Liver (tissue), 9 donors: ENCODE measurements around the gene CRB1. TPM values are rescaled to one million over a fixed set of nuclear protein-coding genes. Genes with fewer than 3 reads are reported as not detected.

ENCODE experiments used
- DNase-seq: peaks from one replicate; pipeline ENCODE4 v3.0.0-alpha.2; 2017; ENCODE audit warnings: low spot score
- H3K27ac ChIP-seq, 2 donors: one replicate each; pipeline ENCODE4 v1.7.0; 2013; ENCODE audit warnings: inconsistent platforms in 2 of 2, low read length in 2 of 2, control low read depth in 1 of 2, low read depth in 1 of 2, mild to moderate bottlenecking in 1 of 2
- H3K27me3 ChIP-seq, 4 donors: one replicate each; pipeline versions ENCODE4 v1.6.1 to v1.7.0; 2013; ENCODE audit warnings: low read length in 3 of 4, inconsistent platforms in 1 of 4, mild to moderate bottlenecking in 1 of 4, moderate library complexity in 1 of 4; ENCODE audit not compliant: control insufficient read depth in 4 of 4, insufficient read depth in 4 of 4
- H3K36me3 ChIP-seq, 4 donors: one replicate each; pipeline versions ENCODE4 v1.6.1 to v1.7.0; 2013; ENCODE audit warnings: low read length in 3 of 4, mild to moderate bottlenecking in 3 of 4, low read depth in 1 of 4, moderate library complexity in 1 of 4; ENCODE audit not compliant: control insufficient read depth in 4 of 4, insufficient read depth in 3 of 4
- H3K4me1 ChIP-seq, 4 donors: one replicate each; pipeline versions ENCODE4 v1.6.1 to v1.7.0; 2013; ENCODE audit warnings: low read length in 3 of 4, mild to moderate bottlenecking in 3 of 4, moderate library complexity in 1 of 4; ENCODE audit not compliant: control insufficient read depth in 4 of 4, insufficient read depth in 4 of 4
- H3K4me3 ChIP-seq, 3 donors: one replicate each; pipeline versions ENCODE4 v1.6.1 to v1.7.0; 2013; ENCODE audit warnings: low read length in 3 of 3, control low read depth in 1 of 3, low read depth in 1 of 3, mild to moderate bottlenecking in 1 of 3
- H3K9ac ChIP-seq, 2 donors: one replicate each; pipeline ENCODE4 v1.7.0; 2013; ENCODE audit warnings: low read length in 2 of 2, mild to moderate bottlenecking in 2 of 2, moderate library complexity in 2 of 2, control low read depth in 1 of 2, low read depth in 1 of 2
- H3K9me3 ChIP-seq, 4 donors: one replicate each; pipeline versions ENCODE4 v1.6.1 to v1.7.0; 2013; ENCODE audit warnings: low read length in 3 of 4; ENCODE audit not compliant: control insufficient read depth in 4 of 4
- ATF3 ChIP-seq: IDR thresholded peaks from 2 replicates; pipeline ENCODE4 v1.6.1; 2016; ENCODE audit warnings: antibody characterized with exemption
- CTCF ChIP-seq: fragments of 150-350 bp; IDR thresholded peaks from 2 replicates; pipeline ENCODE4 v1.5.1; 2017; ENCODE audit warnings: improper control_type of control experiment, low read depth, low read length; ENCODE audit not compliant: missing input control
- EGR1 ChIP-seq, 2 donors: IDR thresholded peaks; 2 replicates each; pipeline ENCODE4 v1.6.1; 2016 to 2018; ENCODE audit warnings: antibody characterized with exemption in 2 of 2, low read depth in 2 of 2
- FOXA2 ChIP-seq: IDR thresholded peaks from 2 replicates; pipeline ENCODE4 v1.6.1; 2016; ENCODE audit warnings: antibody characterized with exemption
- GABPA ChIP-seq, 2 donors: IDR thresholded peaks in 1 of 2; conservative IDR thresholded peaks in 1 of 2; 2 replicates each; pipeline ENCODE4 v1.6.1; 2016; ENCODE audit warnings: antibody characterized with exemption in 2 of 2, mild to moderate bottlenecking in 1 of 2, moderate library complexity in 1 of 2
- HNF4A ChIP-seq, 2 donors: conservative IDR thresholded peaks; 2 replicates each; pipeline ENCODE4 v1.6.1; 2016; ENCODE audit warnings: antibody characterized with exemption in 2 of 2, mild to moderate bottlenecking in 2 of 2
- HNF4G ChIP-seq: IDR thresholded peaks from 2 replicates; pipeline ENCODE4 v1.6.1; 2016; ENCODE audit warnings: antibody characterized with exemption
- JUND ChIP-seq, 2 donors: IDR thresholded peaks; 2 replicates each; pipeline ENCODE4 v1.6.1; 2016; ENCODE audit warnings: antibody characterized with exemption in 2 of 2
- MAX ChIP-seq: IDR thresholded peaks from 2 replicates; pipeline ENCODE4 v1.6.1; 2016; ENCODE audit warnings: antibody characterized with exemption
- RAD21 ChIP-seq, 2 donors: IDR thresholded peaks; 2 replicates each; pipeline ENCODE4 v1.6.1; 2016; ENCODE audit warnings: antibody characterized with exemption in 2 of 2, mild to moderate bottlenecking in 2 of 2
- REST ChIP-seq: IDR thresholded peaks from 2 replicates; pipeline ENCODE4 v1.6.1; 2016; ENCODE audit warnings: antibody characterized with exemption, mild to moderate bottlenecking
- RXRA ChIP-seq, 2 donors: IDR thresholded peaks; 2 replicates each; pipeline ENCODE4 v1.6.1; 2017 to 2018; ENCODE audit warnings: antibody characterized with exemption in 2 of 2, mild to moderate bottlenecking in 1 of 2
- SP1 ChIP-seq: IDR thresholded peaks from 2 replicates; pipeline ENCODE4 v1.6.1; 2018; ENCODE audit warnings: antibody characterized with exemption, mild to moderate bottlenecking
- TAF1 ChIP-seq: conservative IDR thresholded peaks from 2 replicates; pipeline ENCODE4 v1.6.1; 2016; ENCODE audit warnings: antibody characterized with exemption, mild to moderate bottlenecking
- YY1 ChIP-seq: IDR thresholded peaks from 2 replicates; pipeline ENCODE4 v1.6.1; 2016; ENCODE audit warnings: antibody characterized with exemption, mild to moderate bottlenecking
- ZBTB33 ChIP-seq: IDR thresholded peaks from 2 replicates; pipeline ENCODE4 v1.6.1; 2016; ENCODE audit warnings: antibody characterized with exemption
- WGBS: extraction: QIAGEN DNeasy Blood & Tissue Kit; methylation state at CpG from one replicate; pipeline ENCODE4 v1.1.7; 2013; 5-methylcytosine and 5-hydroxymethylcytosine counted together
- polyA plus RNA-seq, 2 donors: library from polyadenylated mRNA; stranded (reverse) in 1 of 2; unstranded in 1 of 2; fragments of 200-250 nt in 1 of 2; fragments of >200 nt in 1 of 2; fragmentation: Nextera tagmentation in 1 of 2; extraction: Ambion mirVana in 1 of 2; gene quantifications; one replicate each; pipeline versions ENCODE4 v1.2.1 to v1.2.3, GENCODE V29; 2013 to 2015
- total RNA-seq, 2 donors: library from RNA; depleted of rRNA; stranded (reverse); fragments of >200 nt; gene quantifications; one replicate each; pipeline ENCODE4 v1.2.3, GENCODE V29; 2014
- donor health status: healthy.
- donor health status: healthy.
- donor health status: healthy.
- donor health status: healthy.
- donor health status: healthy.

The CRB1 gene
- total and polyA plus RNA-seq, 4 donors, result 5.1 TPM; not detected in 3

GRCh38 chr1:197437601-197438000 lies 169.5 kb downstream of the CRB1 start (continued):
- TF ChIP-seq ZBTB33 (no peak), SP1 (no peak), FOXA2 (no peak), EGR1 (IDR thresholded peaks at IDR 0.05; ENCODE audit: low read depth in 2 of 2) (no peak), MAX (no peak)

- Histone ChIP-seq H3K4me1 (no peaks in the 10 kb centered on the region), H3K27me3 (peaks cover 0 to 10% (median 0%) of the 10 kb centered on the region in 4 donors), H3K27ac (no peak overlapping the region), H3K4me3 (no peak overlapping the region), H3K9me3 (no peaks in the 10 kb centered on the region), H3K36me3 (no peaks in the 10 kb centered on the region), H3K9ac (no peak overlapping the region)
- WGBS, result 55% methylated on average over 3 of the region's 3 CpGs
- DNase-seq, result no peak
- TF ChIP-seq RXRA (IDR thresholded peaks at IDR 0.05), result no peak
- no peak for TF ChIP-seq GABPA (IDR thresholded peaks at IDR 0.05 in 1 of 2, conservative IDR thresholded peaks at IDR 0.05 in 1 of 2)
- TF ChIP-seq YY1, result no peak
- no peak for TF ChIP-seq ZBTB33
- no peak for TF ChIP-seq FOXA2
- no peak for TF ChIP-seq HNF4A (conservative IDR thresholded peaks at IDR 0.05)
- TF ChIP-seq MAX, result no peak
- no peak for TF ChIP-seq SP1
- no peak for TF ChIP-seq HNF4G
- TF ChIP-seq ATF3, result no peak
- no peak for TF ChIP-seq CTCF
- TF ChIP-seq JUND (IDR thresholded peaks at IDR 0.05), result no peak
- no peak for TF ChIP-seq RAD21 (IDR thresholded peaks at IDR 0.05)
- TF ChIP-seq REST, result no peak
- no peak for TF ChIP-seq TAF1
- TF ChIP-seq EGR1 (IDR thresholded peaks at IDR 0.05; ENCODE audit: low read depth in 2 of 2), result no peak
Observed at GRCh38 chr1:197438010-197438790, 170.1 kb downstream of the CRB1 start.
